GM12891 (cell line): ENCODE measurements around the gene FAM222A.

Source experiments
- PAX5 ChIP-seq: IDR thresholded peaks from 2 replicates; pipeline ENCODE4 v1.6.1; 2011; ENCODE audit warnings: low read length, moderate library complexity, mild to moderate bottlenecking; ENCODE audit not compliant: insufficient read depth, severe bottlenecking
- POLR2A ChIP-seq: IDR thresholded peaks from 2 replicates; pipeline ENCODE4 v1.6.1; 2011; ENCODE audit warnings: low read depth, low read length, control low read depth
- POLR2AphosphoS5 ChIP-seq: IDR thresholded peaks from 2 replicates; pipeline ENCODE4 v1.6.1; 2011; ENCODE audit warnings: low read depth, low read length, control low read depth
- TAF1 ChIP-seq: IDR thresholded peaks from 2 replicates; pipeline ENCODE4 v1.6.1; 2011; ENCODE audit warnings: low read depth, low read length, control low read depth

- TF ChIP-seq POLR2A (no peak), POLR2AphosphoS5 (no peak), PAX5 (no peak), TAF1 (no peak)
Observed at GRCh38 chr12:109759595-109759994, 46.0 kb downstream of the FAM222A start.
